DMS114 treated with DMSO at 0.1 percent for 48 hours (cell line): ENCODE data around the gene SCFD1.
"Not testable (repeated sequence)": the region's sequence is repeated elsewhere in the genome, so short reads cannot be mapped to it uniquely, and the experiment has no call there.

Experiments used
- DNase-seq: peaks from one replicate; lab custom pipeline; 2025; ENCODE audit not compliant: unreplicated experiment; lab: John Stamatoyannopoulos, UW

SCFD1 gene

GRCh38 chr14:30669594-30669993, 47.5 kb downstream of the SCFD1 start:
- no peak for DNase-seq

GRCh38 chr14:30673071-30673470, 51.0 kb downstream of the SCFD1 start:
- DNase-seq, result no peak

- no peak for DNase-seq
Measured at GRCh38 chr14:30678926-30679431, 56.9 kb downstream of the SCFD1 start.

GRCh38 chr14:30680036-30680435, 57.9 kb downstream of the SCFD1 start:
- DNase-seq, result no peak

GRCh38 chr14:30680776-30681175, 58.7 kb downstream of the SCFD1 start:
- not testable (repeated sequence) for DNase-seq

- no peak for DNase-seq
Measured at GRCh38 chr14:30681752-30682355, 59.7 kb downstream of the SCFD1 start.

- DNase-seq, result peak; percentile 2
Measured at GRCh38 chr14:30690487-30691355, 68.6 kb downstream of the SCFD1 start.

- DNase-seq, result no peak
Measured at GRCh38 chr14:30691751-30692398, 69.8 kb downstream of the SCFD1 start.

GRCh38 chr14:30692669-30693068, 70.5 kb downstream of the SCFD1 start:
- no peak for DNase-seq

- no peak for DNase-seq
Measured at GRCh38 chr14:30698463-30698862, 76.3 kb downstream of the SCFD1 start.

- no peak for DNase-seq
Measured at GRCh38 chr14:30706704-30707103, 84.6 kb downstream of the SCFD1 start.

- no peak for DNase-seq
Measured at GRCh38 chr14:30708157-30708556, 86.0 kb downstream of the SCFD1 start.

- DNase-seq, result no peak
Measured at GRCh38 chr14:30709201-30709600, 87.1 kb downstream of the SCFD1 start.

GRCh38 chr14:30710876-30711275, 88.8 kb downstream of the SCFD1 start:
- DNase-seq, result no peak

- DNase-seq, result no peak
Measured at GRCh38 chr14:30719137-30719536, 97.0 kb downstream of the SCFD1 start.

- DNase-seq, result no peak
Measured at GRCh38 chr14:30725763-30726162, 103.6 kb downstream of the SCFD1 start.

GRCh38 chr14:30728471-30728870, 106.4 kb downstream of the SCFD1 start:
- DNase-seq, result no peak

GRCh38 chr14:30737916-30738315, 115.8 kb downstream of the SCFD1 start:
- DNase-seq, result no peak

GRCh38 chr14:30738978-30739377, 116.9 kb downstream of the SCFD1 start:
- no peak for DNase-seq

- DNase-seq, result no peak
Measured at GRCh38 chr14:30748343-30748742, 126.2 kb downstream of the SCFD1 start.

- no peak for DNase-seq
Measured at GRCh38 chr14:30751646-30752416, 129.7 kb downstream of the SCFD1 start.
